Subcutaneous preadipocyte (primary cell): Measurements from ENCODE around the gene KIF23. TPM values are rescaled to one million over a fixed set of nuclear protein-coding genes. Genes with fewer than 3 reads are reported as not detected.

ENCODE experiments used
- small RNA-seq: library from RNA; depleted of rRNA; stranded (forward); fragments of <200 nt; gene quantifications from one replicate; pipeline ENCODE3, GENCODE V24; 2012
- total RNA-seq: library from RNA; depleted of rRNA; stranded (reverse); fragments of >200 nt; gene quantifications from 2 replicates; pipeline ENCODE4 v1.2.3, GENCODE V29; 2012

KIF23 gene
- total RNA-seq, result 27.9 and 40.5 TPM in 2 replicates

DNA sequence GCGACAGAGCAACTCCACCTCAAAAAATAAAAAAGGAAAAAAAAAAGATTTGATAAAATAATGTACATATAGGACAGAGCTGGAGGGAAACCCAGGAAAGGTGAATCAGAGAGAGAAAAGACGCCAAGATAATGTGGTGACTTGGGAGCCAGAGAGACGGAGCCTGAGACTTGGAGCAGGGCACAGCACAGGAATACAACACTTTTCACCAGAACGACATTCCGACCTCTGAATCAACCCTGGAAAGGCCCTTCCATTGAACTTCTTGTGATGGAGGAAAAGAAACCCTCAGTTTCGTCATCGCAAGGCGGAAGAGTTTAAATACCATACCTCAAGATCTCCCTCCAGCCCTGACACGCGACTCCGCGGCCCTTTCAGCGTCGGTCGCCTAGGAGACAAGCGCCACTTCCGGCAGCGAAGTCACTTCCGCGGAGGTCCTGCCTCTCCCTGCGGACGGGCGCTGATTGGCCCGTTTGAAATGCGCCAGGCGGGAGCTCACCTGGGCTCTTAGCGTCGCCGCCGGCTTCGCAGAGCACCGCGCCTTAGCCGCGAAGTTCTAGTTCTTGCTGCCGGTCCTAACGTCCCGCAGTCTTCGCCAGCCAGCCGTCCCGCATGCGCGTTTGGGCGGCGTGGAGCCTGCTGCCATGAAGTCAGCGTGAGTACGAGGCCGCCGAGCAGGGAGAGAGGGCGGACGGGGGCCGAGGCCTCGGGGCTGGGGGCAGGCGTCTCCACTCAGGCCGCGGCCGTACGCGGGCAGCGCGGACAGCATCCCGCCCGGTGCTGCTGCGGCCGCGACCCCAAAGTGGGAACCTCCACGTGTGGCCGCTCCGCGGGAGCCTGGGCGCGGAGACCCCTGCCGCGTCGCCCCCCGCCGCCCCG, at the start of gene KIF23:
Gene KIF23 (plus strand): TSS at position 528 of the 879 bp plus-strand sequence. CDS start 117 bp downstream, at position 645.

GRCh38 chr15:69452692-69453521, 38.8 kb downstream of the KIF23 start, which contains the start of gene RPLP1:
Gene RPLP1 (plus strand): TSS chr15:69452818. CDS start chr15:69452949, 131 bp downstream.

Small RNA genes within 50 kb of the gene (small RNA-seq; reads per million reads assigned to genes)
- not detected for gene RF00012

Other genes with a start within 250 kb of the KIF23 start
- gene PAQR5, start 115.4 kb upstream of the KIF23 start, total RNA-seq, result 5.1 and 13.9 TPM in 2 replicates
- 76.8 and 98.5 TPM in 2 replicates for gene RPLP1, start 38.5 kb downstream of the KIF23 start, total RNA-seq